Mesenchymal stem cell (in vitro differentiated cells and primary cell): ENCODE measurements around the gene IL7R. TPM values are rescaled to one million over a fixed set of nuclear protein-coding genes. Genes with fewer than 3 reads are reported as not detected.

Source experiments
- small RNA-seq: library from polyadenylated mRNA; stranded (forward); fragments of <200 nt; extraction: miRNeasy Mini kit (QIAGEN cat#:217004); gene quantifications from one replicate; pipeline ENCODE3, GENCODE V24; 2013; ENCODE audit warnings: low read depth

Gene IL7R

Small RNA genes within 50 kb of the gene (small RNA-seq; reads per million reads assigned to genes)
- not detected for gene AC112204.1
